ENCODE measurements around the gene HMCN2.

DNA sequence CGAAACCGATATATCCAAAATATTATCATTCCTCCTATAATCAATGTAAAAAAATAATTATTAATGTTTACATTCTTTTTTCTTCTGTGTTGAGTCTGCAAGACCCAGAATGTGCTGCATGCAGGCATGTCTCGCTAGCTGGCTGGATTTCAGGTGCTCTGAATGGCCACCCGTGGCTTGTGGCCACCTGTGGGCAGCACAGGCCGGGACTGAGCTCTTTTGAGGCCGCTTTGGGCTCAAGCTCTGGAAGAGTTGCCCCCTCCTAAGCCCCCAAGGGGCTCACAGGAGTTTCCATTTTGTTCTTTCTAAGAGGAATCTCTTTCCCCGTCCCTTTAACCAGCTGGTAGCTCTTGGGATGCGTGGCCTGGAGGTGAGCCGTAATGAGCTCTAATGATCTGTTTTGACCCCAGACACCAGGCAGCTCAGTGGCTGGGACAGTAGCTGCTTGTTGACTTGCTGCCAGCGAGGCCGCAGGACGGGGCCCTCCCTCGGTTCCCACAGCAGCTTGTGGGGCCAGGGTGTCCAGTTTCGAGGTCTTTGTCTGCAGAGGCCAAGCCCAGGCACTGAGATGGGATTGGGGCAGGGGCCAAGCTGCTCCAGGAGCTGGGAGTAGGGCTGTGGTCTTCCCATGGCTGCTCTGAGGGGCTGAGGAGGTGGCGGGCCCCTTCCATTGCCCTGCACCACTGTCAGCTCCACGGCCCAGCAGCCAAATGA, 200.0 kb downstream of the HMCN2 start:
- TF ChIP-seq, protein P1, sequence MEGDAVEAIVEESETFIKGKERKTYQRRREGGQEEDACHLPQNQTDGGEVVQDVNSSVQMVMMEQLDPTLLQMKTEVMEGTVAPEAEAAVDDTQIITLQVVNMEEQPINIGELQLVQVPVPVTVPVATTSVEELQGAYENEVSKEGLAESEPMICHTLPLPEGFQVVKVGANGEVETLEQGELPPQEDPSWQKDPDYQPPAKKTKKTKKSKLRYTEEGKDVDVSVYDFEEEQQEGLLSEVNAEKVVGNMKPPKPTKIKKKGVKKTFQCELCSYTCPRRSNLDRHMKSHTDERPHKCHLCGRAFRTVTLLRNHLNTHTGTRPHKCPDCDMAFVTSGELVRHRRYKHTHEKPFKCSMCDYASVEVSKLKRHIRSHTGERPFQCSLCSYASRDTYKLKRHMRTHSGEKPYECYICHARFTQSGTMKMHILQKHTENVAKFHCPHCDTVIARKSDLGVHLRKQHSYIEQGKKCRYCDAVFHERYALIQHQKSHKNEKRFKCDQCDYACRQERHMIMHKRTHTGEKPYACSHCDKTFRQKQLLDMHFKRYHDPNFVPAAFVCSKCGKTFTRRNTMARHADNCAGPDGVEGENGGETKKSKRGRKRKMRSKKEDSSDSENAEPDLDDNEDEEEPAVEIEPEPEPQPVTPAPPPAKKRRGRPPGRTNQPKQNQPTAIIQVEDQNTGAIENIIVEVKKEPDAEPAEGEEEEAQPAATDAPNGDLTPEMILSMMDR (conservative IDR thresholded peaks at IDR 0.05; ENCODE audit: low read length) = no peak
- TF ChIP-seq EZH2phosphoT487 (IDR thresholded peaks at IDR 0.05; ENCODE audit: borderline replicate concordance, low read depth, low read length) = no peak

All from OCI-LY7 (cell line).